ENCODE measurements around the gene PLGLB1. TPM values are rescaled to one million over a fixed set of nuclear protein-coding genes. Genes with fewer than 3 reads are reported as not detected.
"Not testable (repeated sequence)": the region's sequence is repeated elsewhere in the genome, so short reads cannot be mapped to it uniquely, and the experiment has no call there.

Gene PLGLB1
- total and polyA plus RNA-seq, 2 of the 4 experiments (the other 2 are of a cell fraction) = 0.18 to 0.26 TPM

DNA sequence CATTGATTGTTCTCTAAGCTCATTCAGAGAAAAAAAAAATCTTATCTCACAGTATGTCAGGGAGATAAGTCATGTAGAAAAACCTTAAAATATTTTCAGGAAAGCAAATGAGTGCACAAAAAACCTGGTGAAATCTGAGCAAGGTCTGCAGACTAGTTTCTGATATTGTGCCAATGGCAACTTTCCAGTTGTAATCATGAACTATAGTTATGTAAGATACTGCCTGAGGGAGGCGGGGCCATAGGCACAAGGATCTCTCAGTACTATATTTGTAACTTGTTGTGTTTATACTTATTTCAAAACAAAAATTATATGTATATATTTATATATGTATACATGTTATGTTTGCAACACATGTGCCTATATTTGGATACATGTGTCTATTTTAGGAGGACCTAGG, 5.2 kb upstream of the PLGLB1 start:
- H3K23ac ChIP-seq (ENCODE audit: low read depth, low read length); H2BK5ac ChIP-seq (ENCODE audit: low read depth, low read length, poor library complexity, severe bottlenecking); H4K20me1 ChIP-seq (ENCODE audit: insufficient read depth, low read length); H2AK9ac ChIP-seq (replicated peaks; ENCODE audit: low read depth, low read length, poor library complexity); CTCF ChIA-PET; H3K79me1 ChIP-seq (ENCODE audit: low read depth in 1 of 2, low read length in 2 of 2); H2BK120ac ChIP-seq (ENCODE audit: low read depth, low read length); dilution Hi-C loops (cut with HindIII; ENCODE audit: low sequenced_read_pairs, unreplicated experiment); H3K56ac ChIP-seq (ENCODE audit: extremely low read depth, insufficient read depth, low read length); H3K4ac ChIP-seq (ENCODE audit: low read depth, low read length); POLR2A ChIA-PET (ENCODE audit: unreplicated experiment); H3K4me2 ChIP-seq (ENCODE audit: low read depth, low read length); H4K5ac ChIP-seq (ENCODE audit: low read depth, low read length); H4K91ac ChIP-seq (ENCODE audit: insufficient read depth, low read depth, low read length); H2BK20ac ChIP-seq (ENCODE audit: low read depth, low read length); BruUV-seq (replicated peaks); H3K4me1 ChIP-seq (ENCODE audit: control insufficient read depth, insufficient read depth, low read length); H4K8ac ChIP-seq (ENCODE audit: low read depth in 2 of 2, low read length in 2 of 2); H3K36me3 ChIP-seq (ENCODE audit: control insufficient read depth, insufficient read depth, low read length); H3K27me3 ChIP-seq (ENCODE audit: control insufficient read depth, insufficient read depth, low read length); H2AK5ac ChIP-seq (ENCODE audit: low read depth, low read length); H3K18ac ChIP-seq (ENCODE audit: low read depth, low read length); H3K9me1 ChIP-seq (ENCODE audit: insufficient read depth, low read length); H3K9me3 ChIP-seq (ENCODE audit: control insufficient read depth, insufficient read depth, low read length); H3K14ac ChIP-seq (replicated peaks; ENCODE audit: low read depth, low read length); intact Hi-C loops (cut with micrococcal nuclease); H2BK15ac ChIP-seq (ENCODE audit: low read depth, low read length); H2AFZ ChIP-seq (replicated peaks; ENCODE audit: low read length, poor library complexity); H3K4me3 ChIP-seq (ENCODE audit: insufficient read depth, low read depth, low read length); in situ Hi-C loops (cut with MboI; ENCODE audit: low sequenced_read_pairs); DNase-seq; H3K9ac ChIP-seq (ENCODE audit: low read depth, low read length); H3K27ac ChIP-seq (ENCODE audit: insufficient read depth, low read length): not testable (repeated sequence)
- ATAC-seq (ENCODE audit: low read depth) = peak; percentile 16
- WGBS, 2 experiments (ENCODE audit: extremely low coverage in 2 of 2, insufficient read length in 1 of 2) = no CpG with 5 or more reads among the region's 1 CpG

DNA sequence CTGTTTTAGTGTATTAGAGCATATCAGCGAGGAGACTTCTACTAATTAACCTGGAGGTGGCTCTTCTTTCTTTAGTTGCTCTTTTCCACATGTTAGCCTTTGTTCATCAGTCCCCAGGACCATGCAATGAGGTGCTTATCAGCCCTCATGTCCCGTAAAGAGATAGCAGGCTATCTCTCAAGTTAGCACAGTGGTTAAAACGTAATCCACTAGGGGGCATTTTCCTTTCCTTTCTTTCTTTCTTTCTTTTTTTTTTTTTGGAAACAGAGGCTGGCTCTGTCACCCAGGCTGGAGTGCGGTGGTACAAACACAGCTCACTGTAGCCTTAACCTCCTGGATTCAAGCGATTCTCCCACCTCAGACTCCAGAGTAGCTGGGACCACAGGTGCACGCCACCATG, 4.3 kb upstream of the PLGLB1 start:
- H3K27ac ChIP-seq (ENCODE audit: insufficient read depth, low read length); H2BK20ac ChIP-seq (ENCODE audit: low read depth, low read length); H2AK5ac ChIP-seq (ENCODE audit: low read depth, low read length); H3K27me3 ChIP-seq (ENCODE audit: control insufficient read depth, insufficient read depth, low read length); POLR2A ChIA-PET (ENCODE audit: unreplicated experiment); H3K18ac ChIP-seq (ENCODE audit: low read depth, low read length); H3K4ac ChIP-seq (ENCODE audit: low read depth, low read length); H3K9me1 ChIP-seq (ENCODE audit: insufficient read depth, low read length); H4K8ac ChIP-seq (ENCODE audit: low read depth in 2 of 2, low read length in 2 of 2); H3K14ac ChIP-seq (replicated peaks; ENCODE audit: low read depth, low read length); intact Hi-C loops (cut with micrococcal nuclease); H3K79me1 ChIP-seq (ENCODE audit: low read depth in 1 of 2, low read length in 2 of 2); BruUV-seq (replicated peaks); H4K5ac ChIP-seq (ENCODE audit: low read depth, low read length); H2AK9ac ChIP-seq (replicated peaks; ENCODE audit: low read depth, low read length, poor library complexity); H3K36me3 ChIP-seq (ENCODE audit: control insufficient read depth, insufficient read depth, low read length); H3K4me2 ChIP-seq (ENCODE audit: low read depth, low read length); DNase-seq; H4K20me1 ChIP-seq (ENCODE audit: insufficient read depth, low read length); CTCF ChIA-PET; H2AFZ ChIP-seq (replicated peaks; ENCODE audit: low read length, poor library complexity); in situ Hi-C loops (cut with MboI; ENCODE audit: low sequenced_read_pairs); H2BK15ac ChIP-seq (ENCODE audit: low read depth, low read length); H3K56ac ChIP-seq (ENCODE audit: extremely low read depth, insufficient read depth, low read length); H3K4me1 ChIP-seq (ENCODE audit: control insufficient read depth, insufficient read depth, low read length); H4K91ac ChIP-seq (ENCODE audit: insufficient read depth, low read depth, low read length); ATAC-seq (ENCODE audit: low read depth); H3K9me3 ChIP-seq (ENCODE audit: control insufficient read depth, insufficient read depth, low read length); H3K4me3 ChIP-seq (ENCODE audit: insufficient read depth, low read depth, low read length); H3K9ac ChIP-seq (ENCODE audit: low read depth, low read length); H2BK120ac ChIP-seq (ENCODE audit: low read depth, low read length); H2BK5ac ChIP-seq (ENCODE audit: low read depth, low read length, poor library complexity, severe bottlenecking); H3K23ac ChIP-seq (ENCODE audit: low read depth, low read length); dilution Hi-C loops (cut with HindIII; ENCODE audit: low sequenced_read_pairs, unreplicated experiment): not testable (repeated sequence)
- WGBS, 2 experiments (ENCODE audit: extremely low coverage in 2 of 2, insufficient read length in 1 of 2) = no CpG with 5 or more reads among the region's 6 CpGs

Data from IMR-90 (cell line).